ENCODE results near the gene IQCF2.
"Not testable (repeated sequence)": the region's sequence is repeated elsewhere in the genome, so short reads cannot be mapped to it uniquely, and the experiment has no call there.

Gene IQCF2

GRCh38 chr3:51879937-51880336, 18.5 kb downstream of the IQCF2 start:
- DNase-seq (ENCODE audit: low spot score): no peak

DNA sequence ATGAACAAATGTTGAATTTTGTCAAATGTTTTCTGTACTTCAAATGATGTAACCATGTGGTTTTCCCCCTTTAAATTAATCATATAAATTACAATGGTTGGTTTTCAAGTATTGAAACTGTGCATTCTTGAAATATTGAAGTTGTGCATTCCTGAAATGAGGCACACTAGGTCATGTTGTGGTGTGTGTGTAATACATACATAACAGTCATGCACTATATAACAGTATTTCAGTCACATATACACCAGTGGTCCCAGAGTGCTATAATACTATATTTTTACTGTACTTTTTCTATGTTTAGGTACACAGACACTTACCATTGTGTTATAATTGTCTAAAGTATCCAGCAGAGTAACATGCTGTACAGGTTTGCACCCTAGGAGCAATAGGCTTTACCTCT, 25.0 kb downstream of the IQCF2 start:
- DNase-seq (ENCODE audit: low spot score): no peak

GRCh38 chr3:51887620-51888019, 26.2 kb downstream of the IQCF2 start:
- no peak for DNase-seq (ENCODE audit: low spot score)

- DNase-seq (ENCODE audit: low spot score): no peak
Observed at GRCh38 chr3:51888463-51889105, 27.2 kb downstream of the IQCF2 start.

DNA sequence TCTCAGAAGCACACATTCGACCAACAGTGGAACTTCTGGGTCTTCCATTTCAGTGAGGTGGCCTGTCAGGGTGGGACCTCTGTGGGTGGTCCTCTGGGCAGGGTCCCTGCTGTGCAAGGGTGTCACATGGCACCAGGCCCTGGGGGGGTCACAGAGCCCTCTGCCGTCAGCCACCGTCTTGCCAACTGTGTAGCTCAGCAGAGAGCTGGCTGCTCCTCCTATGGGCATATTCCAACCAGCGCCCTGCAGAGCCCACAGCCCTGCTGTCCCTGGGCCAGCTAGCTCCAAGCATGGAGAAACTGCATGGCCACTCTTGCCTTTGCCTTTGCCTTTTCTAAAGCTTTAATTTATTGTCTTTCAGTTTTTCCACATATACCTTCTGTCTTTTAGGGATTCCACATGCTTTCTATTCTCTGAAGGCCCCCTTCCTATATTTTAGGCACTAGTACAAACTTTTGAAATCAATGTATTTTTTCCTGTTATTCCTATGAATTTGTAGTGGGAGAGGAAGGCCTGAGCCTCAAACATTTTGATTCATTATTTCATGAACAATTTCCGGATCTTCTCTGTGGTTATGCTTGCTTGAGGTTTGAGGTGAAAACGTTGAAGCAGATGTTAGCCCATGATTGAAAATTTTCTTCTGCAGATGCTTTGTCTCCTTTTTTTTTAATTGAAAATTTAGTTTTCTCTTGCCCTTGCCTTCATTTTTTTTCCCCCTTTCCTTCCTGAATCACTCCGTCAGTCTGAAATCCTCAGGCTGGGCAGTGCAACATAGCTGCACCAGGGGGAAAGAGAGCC, 30.0 kb downstream of the IQCF2 start:
- no peak for DNase-seq (ENCODE audit: low spot score)

- no peak for DNase-seq (ENCODE audit: low spot score)
Observed at GRCh38 chr3:51894391-51894790, 33.0 kb downstream of the IQCF2 start.

DNA sequence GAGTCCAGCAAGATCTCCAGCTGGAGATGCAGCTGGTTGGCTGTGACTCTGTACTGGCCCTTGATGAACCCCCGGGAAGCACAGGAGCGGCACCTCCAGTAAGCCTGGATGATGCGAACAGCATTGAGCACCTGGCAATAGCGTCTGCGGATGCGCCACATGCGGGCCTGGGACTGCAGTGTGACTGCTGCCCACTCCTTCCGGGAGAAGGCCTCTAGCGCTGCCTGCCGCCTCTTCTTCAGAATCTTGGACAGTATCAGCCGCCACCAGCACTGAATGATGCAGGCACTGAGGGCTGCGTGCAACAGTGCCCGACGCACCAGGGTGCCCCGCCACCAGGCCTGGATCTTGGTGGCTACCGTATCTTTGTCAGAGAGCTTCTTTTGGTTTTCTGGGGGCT, 33.5 kb downstream of the IQCF2 start:
- no peak for DNase-seq (ENCODE audit: low spot score)

- DNase-seq (ENCODE audit: low spot score): no peak
Observed at GRCh38 chr3:51896607-51897305, 35.3 kb downstream of the IQCF2 start.

- DNase-seq (ENCODE audit: low spot score): no peak
Observed at GRCh38 chr3:51897391-51897790, 36.0 kb downstream of the IQCF2 start.

DNA sequence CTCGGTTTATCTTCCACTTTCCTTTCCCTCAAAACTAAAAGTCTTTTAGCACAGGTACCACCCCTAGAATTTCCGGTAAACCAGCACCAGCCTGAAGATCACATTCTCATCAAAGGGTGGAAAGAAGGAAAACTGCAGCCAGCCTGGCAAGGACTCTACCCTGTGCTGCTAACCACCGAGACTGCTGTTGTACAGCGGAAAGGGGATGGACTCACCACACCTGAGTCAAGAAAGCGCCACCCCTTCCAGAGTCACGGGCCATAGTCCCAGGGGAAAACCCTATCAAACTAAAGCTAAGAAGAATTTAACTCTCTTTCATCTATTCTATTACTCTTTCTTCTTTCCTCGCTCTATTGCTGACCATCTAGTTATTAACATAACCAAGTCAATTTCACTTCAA, 38.6 kb downstream of the IQCF2 start:
- not testable (repeated sequence) for DNase-seq (ENCODE audit: low spot score)

GRCh38 chr3:51902361-51902760, 40.9 kb downstream of the IQCF2 start:
- not testable (repeated sequence) for DNase-seq (ENCODE audit: low spot score)

- DNase-seq (ENCODE audit: low spot score): no peak
Observed at GRCh38 chr3:51904034-51904823, 42.8 kb downstream of the IQCF2 start.

DNA sequence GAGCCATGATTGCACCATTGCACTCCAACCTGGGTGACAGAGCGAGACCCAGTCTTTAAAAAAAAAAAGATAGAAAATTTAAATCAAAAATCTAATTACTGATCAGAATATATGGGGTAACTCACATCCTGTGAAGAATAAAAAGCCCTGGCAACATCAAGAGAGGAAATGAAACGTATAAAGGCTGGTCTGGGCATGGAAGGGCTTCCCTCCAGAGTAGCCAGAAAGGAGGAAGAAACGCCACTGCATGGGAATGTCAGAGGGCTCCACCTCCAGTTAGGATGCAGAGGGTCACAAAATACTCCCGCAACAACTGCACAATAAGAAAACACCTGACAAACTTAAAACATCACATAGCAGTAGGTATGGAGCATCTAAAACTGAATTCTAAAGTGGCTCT, 46.6 kb downstream of the IQCF2 start:
- DNase-seq (ENCODE audit: low spot score): no peak

All from CD4-positive, alpha-beta T cell treated with Interleukin-15 for 4 hours (primary cell).